Measurements from ENCODE around the gene NEK2. TPM values are rescaled to one million over a fixed set of nuclear protein-coding genes. Genes with fewer than 3 reads are reported as not detected.

The NEK2 gene
- total RNA-seq, 3 donors from 2014 or later (not counting 1 experiment from before 2014, with no cell fraction given) = 0.78 to 1.0 (median 0.99) TPM

DNA sequence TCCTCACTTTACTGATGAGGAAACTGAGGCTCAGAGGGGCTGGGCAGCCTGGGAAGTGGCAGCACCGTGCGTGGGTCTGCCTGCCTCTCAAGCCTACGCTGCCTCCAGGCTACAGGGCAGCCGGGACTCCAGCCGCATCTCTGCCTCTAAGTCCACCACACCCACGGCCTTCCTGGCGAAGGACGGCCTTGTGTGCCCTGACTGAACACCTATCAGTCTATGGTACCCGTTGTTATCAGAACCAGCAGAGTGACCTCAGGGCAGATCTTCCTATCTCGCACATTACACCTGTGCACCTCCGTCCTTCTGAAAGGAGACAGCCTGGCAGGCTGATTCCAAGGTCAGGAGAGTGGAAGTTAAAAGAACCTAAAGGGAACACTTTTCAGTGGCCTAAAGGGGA, 60.8 kb downstream of the NEK2 start:
- 94% methylated on average over 11 of the region's 11 CpGs for WGBS (ENCODE audit: insufficient coverage)
- Histone ChIP-seq H3K4me1 (ENCODE audit: control insufficient read depth, insufficient read depth, low read length) (no peaks in the 10 kb centered on the region), H3K4me3 (ENCODE audit: low read length) (no peak overlapping the region), H3K9me3 (ENCODE audit: control insufficient read depth, insufficient read depth, low read length) (no peaks in the 10 kb centered on the region), H3K27ac (ENCODE audit: low read length) (no peak overlapping the region), H3K27me3 (ENCODE audit: control insufficient read depth, insufficient read depth, low read length) (no peaks in the 10 kb centered on the region), H3K36me3 (ENCODE audit: control insufficient read depth, insufficient read depth, low read length) (no peaks in the 10 kb centered on the region)
- ATAC-seq (no peak), DNase-seq (no peak)
- Mint-ChIP-seq H3K4me1 (no peaks in the 10 kb centered on the region), H3K27ac (no peak overlapping the region), H3K27me3 (ENCODE audit: low read depth in 2 of 2) (no peaks in the 10 kb centered on the region), H3K9me3 (no peaks in the 10 kb centered on the region), H3K36me3 (no peaks in the 10 kb centered on the region), H3K4me3 (no peak overlapping the region)
- TF ChIP-seq, protein P1, sequence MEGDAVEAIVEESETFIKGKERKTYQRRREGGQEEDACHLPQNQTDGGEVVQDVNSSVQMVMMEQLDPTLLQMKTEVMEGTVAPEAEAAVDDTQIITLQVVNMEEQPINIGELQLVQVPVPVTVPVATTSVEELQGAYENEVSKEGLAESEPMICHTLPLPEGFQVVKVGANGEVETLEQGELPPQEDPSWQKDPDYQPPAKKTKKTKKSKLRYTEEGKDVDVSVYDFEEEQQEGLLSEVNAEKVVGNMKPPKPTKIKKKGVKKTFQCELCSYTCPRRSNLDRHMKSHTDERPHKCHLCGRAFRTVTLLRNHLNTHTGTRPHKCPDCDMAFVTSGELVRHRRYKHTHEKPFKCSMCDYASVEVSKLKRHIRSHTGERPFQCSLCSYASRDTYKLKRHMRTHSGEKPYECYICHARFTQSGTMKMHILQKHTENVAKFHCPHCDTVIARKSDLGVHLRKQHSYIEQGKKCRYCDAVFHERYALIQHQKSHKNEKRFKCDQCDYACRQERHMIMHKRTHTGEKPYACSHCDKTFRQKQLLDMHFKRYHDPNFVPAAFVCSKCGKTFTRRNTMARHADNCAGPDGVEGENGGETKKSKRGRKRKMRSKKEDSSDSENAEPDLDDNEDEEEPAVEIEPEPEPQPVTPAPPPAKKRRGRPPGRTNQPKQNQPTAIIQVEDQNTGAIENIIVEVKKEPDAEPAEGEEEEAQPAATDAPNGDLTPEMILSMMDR (IDR thresholded peaks at IDR 0.05) = no peak
- intact Hi-C loops (cut with micrococcal nuclease) = no loop called here

DNA sequence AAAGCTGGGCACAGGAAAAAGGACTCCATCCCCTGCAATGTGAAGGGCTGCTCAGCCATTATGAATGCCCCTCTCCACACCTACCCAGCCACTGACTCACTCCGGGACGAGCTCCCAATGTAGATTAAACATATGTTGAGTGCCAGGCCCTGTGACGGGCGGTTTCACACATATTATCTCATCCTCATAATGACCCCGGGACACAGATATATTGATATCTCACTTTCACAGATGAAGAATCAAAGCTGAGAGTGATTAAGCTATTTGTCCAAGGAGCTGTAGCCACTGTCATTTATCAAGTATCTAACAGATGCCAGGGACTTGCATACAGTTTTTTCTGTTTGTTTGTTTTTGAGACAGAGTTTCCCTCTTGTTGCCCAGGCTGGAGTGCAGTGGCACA, 61.5 kb downstream of the NEK2 start:
- no peak for ATAC-seq
- H3K27ac Mint-ChIP-seq = no peak overlapping the region

GRCh38 chr1:211613108-211613947, 62.1 kb downstream of the NEK2 start:
- no peaks in the 10 kb centered on the region for H3K9me3 ChIP-seq (ENCODE audit: control insufficient read depth, insufficient read depth, low read length)
- no peaks in the 10 kb centered on the region for H3K4me1 Mint-ChIP-seq
- no peaks in the 10 kb centered on the region for H3K4me1 ChIP-seq (ENCODE audit: control insufficient read depth, insufficient read depth, low read length)
- DNase-seq = peak in 1 of 2 donors; percentile 8
- no peaks in the 10 kb centered on the region for H3K36me3 Mint-ChIP-seq
- no peaks in the 10 kb centered on the region for H3K27me3 ChIP-seq (ENCODE audit: control insufficient read depth, insufficient read depth, low read length)
- no peaks in the 10 kb centered on the region for H3K9me3 Mint-ChIP-seq
- H3K4me3 Mint-ChIP-seq = no peak overlapping the region
- TF ChIP-seq, protein P1 (IDR thresholded peaks at IDR 0.05) = no peak
- 77% methylated on average over 6 of the region's 8 CpGs for WGBS (ENCODE audit: insufficient coverage)
- peak; percentile 65 to 93 (median 73) for ATAC-seq
- no peak overlapping the region for H3K27ac Mint-ChIP-seq
- intact Hi-C loops (cut with micrococcal nuclease) = no loop called here
- H3K27me3 Mint-ChIP-seq (ENCODE audit: low read depth in 2 of 2) = no peaks in the 10 kb centered on the region
- H3K36me3 ChIP-seq (ENCODE audit: control insufficient read depth, insufficient read depth, low read length) = no peaks in the 10 kb centered on the region
- no peak overlapping the region for H3K27ac ChIP-seq (ENCODE audit: low read length)
- no peak overlapping the region for H3K4me3 ChIP-seq (ENCODE audit: low read length)

More for the DNA sequence above, 61.5 kb downstream of the NEK2 start:
- WGBS (ENCODE audit: insufficient coverage) = 76% methylated on average over 5 of the region's 5 CpGs
- no peak for DNase-seq
- Mint-ChIP-seq H3K9me3 (no peaks in the 10 kb centered on the region), H3K4me3 (no peak overlapping the region), H3K36me3 (no peaks in the 10 kb centered on the region), H3K27me3 (ENCODE audit: low read depth in 2 of 2) (no peaks in the 10 kb centered on the region), H3K4me1 (no peaks in the 10 kb centered on the region)
- Histone ChIP-seq H3K27ac (ENCODE audit: low read length) (no peak overlapping the region), H3K4me3 (ENCODE audit: low read length) (no peak overlapping the region), H3K4me1 (ENCODE audit: control insufficient read depth, insufficient read depth, low read length) (no peaks in the 10 kb centered on the region), H3K9me3 (ENCODE audit: control insufficient read depth, insufficient read depth, low read length) (no peaks in the 10 kb centered on the region), H3K36me3 (ENCODE audit: control insufficient read depth, insufficient read depth, low read length) (no peaks in the 10 kb centered on the region), H3K27me3 (ENCODE audit: control insufficient read depth, insufficient read depth, low read length) (no peaks in the 10 kb centered on the region)
- intact Hi-C loops (cut with micrococcal nuclease) = no loop called here
- TF ChIP-seq, protein P1 (IDR thresholded peaks at IDR 0.05) = no peak

DNA sequence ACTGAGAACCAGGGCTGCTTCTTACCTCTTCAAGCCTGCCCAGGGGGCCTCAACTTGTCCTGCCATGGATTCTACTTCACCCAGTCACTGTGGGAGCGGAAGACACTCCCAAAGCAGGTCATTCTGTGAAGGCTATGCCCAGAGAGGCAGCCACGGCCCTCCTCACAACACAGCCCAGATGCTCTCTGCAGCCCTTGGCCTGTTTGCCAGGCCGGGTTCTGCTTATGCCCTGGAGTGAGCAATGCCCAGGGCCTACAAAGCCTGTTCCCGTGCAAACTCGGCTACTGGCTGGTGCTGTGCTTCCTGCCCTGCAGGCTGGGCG, 62.7 kb downstream of the NEK2 start:
- Histone ChIP-seq H3K27me3 (ENCODE audit: control insufficient read depth, insufficient read depth, low read length) (no peaks in the 10 kb centered on the region), H3K4me3 (ENCODE audit: low read length) (no peak overlapping the region), H3K9me3 (ENCODE audit: control insufficient read depth, insufficient read depth, low read length) (no peaks in the 10 kb centered on the region), H3K36me3 (ENCODE audit: control insufficient read depth, insufficient read depth, low read length) (no peaks in the 10 kb centered on the region), H3K27ac (ENCODE audit: low read length) (no peak overlapping the region), H3K4me1 (ENCODE audit: control insufficient read depth, insufficient read depth, low read length) (peaks cover under 1% of the 10 kb centered on the region)
- no peak overlapping the region for H3K4me3 Mint-ChIP-seq
- intact Hi-C loops (cut with micrococcal nuclease) = no loop called here
- no peak overlapping the region for H3K27ac Mint-ChIP-seq
- H3K4me1 Mint-ChIP-seq = peaks cover 5% of the 10 kb centered on the region in 2 donors
- H3K27me3 Mint-ChIP-seq (ENCODE audit: low read depth in 2 of 2) = no peaks in the 10 kb centered on the region
- no peak for DNase-seq
- H3K9me3 Mint-ChIP-seq = no peaks in the 10 kb centered on the region
- no peaks in the 10 kb centered on the region for H3K36me3 Mint-ChIP-seq
- WGBS (ENCODE audit: insufficient coverage) = 90% methylated on average over 6 of the region's 6 CpGs
- TF ChIP-seq, protein P1 (IDR thresholded peaks at IDR 0.05) = no peak
- peak in 1 of 3 donors; percentile 8 for ATAC-seq
